ENCODE results near the gene PLD1. TPM values are rescaled to one million over a fixed set of nuclear protein-coding genes. Genes with fewer than 3 reads are reported as not detected.
A peak's percentile ranks its signal among the peaks of the same experiment; 100 is the strongest.

The PLD1 gene
- total and polyA plus RNA-seq, 10 of the 15 experiments (the other 5 are each of a cell fraction or from before 2014, with no cell fraction given), result 2.9 to 108 (median 3.6) TPM

DNA sequence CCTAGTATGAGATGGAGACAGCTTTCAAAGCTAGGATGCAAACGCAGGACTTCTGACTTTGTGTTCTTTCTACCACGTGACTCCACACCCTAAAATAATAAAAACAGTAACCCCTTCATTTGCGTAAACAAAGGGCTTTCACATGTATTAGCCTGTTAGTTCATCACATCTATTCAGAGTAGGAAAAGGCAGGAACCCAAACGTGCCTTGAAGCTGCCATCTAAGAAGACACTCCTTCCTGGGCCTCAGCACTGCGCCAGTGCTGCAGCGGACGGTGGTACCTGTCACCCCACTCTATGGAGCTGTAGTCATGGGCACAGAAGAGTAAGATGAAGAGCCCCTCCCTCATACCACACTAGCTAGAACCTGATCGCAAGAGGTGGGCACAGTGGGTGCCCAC is 34.3 kb downstream of the PLD1 start:
- H3K9ac ChIP-seq (ENCODE audit: control insufficient read depth, insufficient read depth, low read length), result no peak overlapping the region
- no peak overlapping the region for H3K4me3 ChIP-seq
- DNase-seq (ENCODE audit: low read depth, low spot score), result no peak
- H3K9me3 ChIP-seq (replicated peaks; ENCODE audit: control insufficient read depth, insufficient read depth, low read length), result no peaks in the 10 kb centered on the region
- TF ChIP-seq NFYA (IDR thresholded peaks at IDR 0.05; ENCODE audit: borderline replicate concordance, low read depth, low read length) (no peak), BHLHE40 (IDR thresholded peaks at IDR 0.05; ENCODE audit: borderline replicate concordance in 1 of 2, low read depth in 2 of 2, low read length in 1 of 2) (0 out of 4 replicates have a peak, but pooled peaks of 1 of the 2 experiments have one; percentile 6)
- H2AFZ ChIP-seq (ENCODE audit: control insufficient read depth, low read depth, low read length), result no peak overlapping the region
- H4K20me1 ChIP-seq (ENCODE audit: control insufficient read depth, insufficient read depth), result no peaks in the 10 kb centered on the region; the same call in 1 of the 2 replicates
- H3K36me3 ChIP-seq (ENCODE audit: control insufficient read depth in 2 of 2, insufficient read depth in 2 of 2, low read length in 1 of 2), result no peaks in the 10 kb centered on the region
- ChIA-PET RAD21 (ENCODE audit: unreplicated experiment) (interaction anchor here (0.8 to 18.8 kb wide), 11 partner anchors 9 to 160 kb away, joined by 3 to 333 read pairs (median 7); partner anchors contain the start of gene PLD1), SMC1A (ENCODE audit: uncharacterized antibody, unreplicated experiment) (interaction anchor here (0.5 to 10.7 kb wide), 20 partner anchors 7 to 162 kb away, joined by 3 to 187 read pairs (median 5); no protein-coding TSS in a partner anchor), POLR2A (interaction anchor here (0.6 to 3.1 kb wide), 8 partner anchors 9 to 54 kb away, joined by 3 to 13 read pairs (median 3); no protein-coding TSS in a partner anchor), CTCF (interaction anchor here (0.7 to 9.4 kb wide), 18 partner anchors 8 to 163 kb away, joined by 3 to 274 read pairs (median 6); no protein-coding TSS in a partner anchor)
- H3K79me2 ChIP-seq (ENCODE audit: control insufficient read depth, insufficient read depth, low read length), result no peaks in the 10 kb centered on the region; the same call in 1 of the 2 replicates
- ATAC-seq, result no peak
- H3K27ac ChIP-seq (ENCODE audit: control insufficient read depth, insufficient read depth), result no peak overlapping the region
- H3K4me1 ChIP-seq (ENCODE audit: control insufficient read depth, insufficient read depth, low read length), result no peaks in the 10 kb centered on the region
- intact Hi-C loops (cut with micrococcal nuclease; ENCODE audit: unreplicated experiment) (no loop called here), in situ Hi-C loops (cut with MboI) (no loop called here)
- no TSS peak for BruUV-seq (replicated peaks)
- 50% methylated on average over 8 of the region's 8 CpGs for WGBS (ENCODE audit: insufficient coverage, insufficient replicate concordance, low lambda C conversion rate, missing lambda C conversion rate)
- FAIRE-seq, result no peak
- no peak overlapping the region for H3K4me2 ChIP-seq (ENCODE audit: control insufficient read depth, insufficient read depth)
- no peaks in the 10 kb centered on the region for H3K27me3 ChIP-seq (replicated peaks in 1 of 2; ENCODE audit: control insufficient read depth in 2 of 2, insufficient read depth in 2 of 2, low read length in 1 of 2)

DNA sequence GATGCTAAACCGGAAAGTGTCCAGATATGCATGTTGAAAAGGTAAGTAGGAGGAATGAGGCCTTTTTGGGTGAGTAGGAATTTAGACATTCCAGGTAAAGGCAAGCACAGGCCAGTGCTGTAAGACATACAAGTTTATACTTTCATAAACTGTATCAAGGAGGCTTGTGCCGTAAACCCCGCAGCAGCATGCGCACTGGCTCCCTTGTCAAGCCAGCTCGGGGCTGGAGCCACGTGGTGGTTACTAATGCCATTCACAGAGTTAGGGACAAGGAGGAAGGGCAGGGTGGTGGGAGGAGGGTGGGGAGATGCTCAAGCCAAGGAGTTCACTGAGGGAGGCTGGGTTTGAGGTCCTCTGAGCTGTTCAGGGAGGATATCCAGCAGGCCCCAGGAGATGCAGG is 35.8 kb downstream of the PLD1 start:
- no peak for FAIRE-seq
- TF ChIP-seq SREBF2 (IDR thresholded peaks at IDR 0.05; ENCODE audit: low read length), result no peak
- no peak for TF ChIP-seq RAD21 (IDR thresholded peaks at IDR 0.05; ENCODE audit: insufficient read depth, low read depth, low read length)
- no peak for TF ChIP-seq PAX8 (IDR thresholded peaks at IDR 0.05)
- TF ChIP-seq CBFB (IDR thresholded peaks at IDR 0.05; ENCODE audit: low read depth), result no peak
- TF ChIP-seq SMAD1 (IDR thresholded peaks at IDR 0.05; ENCODE audit: low read depth, partially characterized antibody), result no peak
- TF ChIP-seq NBN (IDR thresholded peaks at IDR 0.05), result no peak
- TF ChIP-seq NFYA (IDR thresholded peaks at IDR 0.05; ENCODE audit: borderline replicate concordance, low read depth, low read length), result no peak
- no peak for TF ChIP-seq YBX1 (IDR thresholded peaks at IDR 0.05)
- TF ChIP-seq MTA3 (IDR thresholded peaks at IDR 0.05; ENCODE audit: borderline replicate concordance, low read length), result no peak
- TF ChIP-seq, protein P1, sequence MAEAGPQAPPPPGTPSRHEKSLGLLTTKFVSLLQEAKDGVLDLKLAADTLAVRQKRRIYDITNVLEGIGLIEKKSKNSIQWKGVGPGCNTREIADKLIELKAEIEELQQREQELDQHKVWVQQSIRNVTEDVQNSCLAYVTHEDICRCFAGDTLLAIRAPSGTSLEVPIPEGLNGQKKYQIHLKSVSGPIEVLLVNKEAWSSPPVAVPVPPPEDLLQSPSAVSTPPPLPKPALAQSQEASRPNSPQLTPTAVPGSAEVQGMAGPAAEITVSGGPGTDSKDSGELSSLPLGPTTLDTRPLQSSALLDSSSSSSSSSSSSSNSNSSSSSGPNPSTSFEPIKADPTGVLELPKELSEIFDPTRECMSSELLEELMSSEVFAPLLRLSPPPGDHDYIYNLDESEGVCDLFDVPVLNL (IDR thresholded peaks at IDR 0.05; ENCODE audit: low read depth, low read length), result no peak
- no peak for TF ChIP-seq NR2C2 (IDR thresholded peaks at IDR 0.05; ENCODE audit: borderline replicate concordance, control insufficient read depth, insufficient read length, low read depth)
- TF ChIP-seq NFXL1 (IDR thresholded peaks at IDR 0.05; ENCODE audit: borderline replicate concordance), result no peak
- TF ChIP-seq RBBP5 (conservative IDR thresholded peaks at IDR 0.05), result no peak
- Histone ChIP-seq H3K79me2 (ENCODE audit: control insufficient read depth, insufficient read depth, low read length) (no peaks in the 10 kb centered on the region; the same call in 1 of the 2 replicates), H3K4me1 (ENCODE audit: control insufficient read depth, insufficient read depth, low read length) (no peaks in the 10 kb centered on the region), H3K36me3 (ENCODE audit: control insufficient read depth in 2 of 2, insufficient read depth in 2 of 2, low read length in 1 of 2) (no peaks in the 10 kb centered on the region), H3K27me3 (replicated peaks in 1 of 2; ENCODE audit: control insufficient read depth in 2 of 2, insufficient read depth in 2 of 2, low read length in 1 of 2) (no peaks in the 10 kb centered on the region), H3K9ac (ENCODE audit: control insufficient read depth, insufficient read depth, low read length) (no peak overlapping the region), H3K4me3 (no peak overlapping the region), H3K4me2 (ENCODE audit: control insufficient read depth, insufficient read depth) (no peak overlapping the region), H2AFZ (ENCODE audit: control insufficient read depth, low read depth, low read length) (no peak overlapping the region), H4K20me1 (ENCODE audit: control insufficient read depth, insufficient read depth) (no peaks in the 10 kb centered on the region; the same call in 1 of the 2 replicates), H3K27ac (ENCODE audit: control insufficient read depth, insufficient read depth) (no peak overlapping the region), H3K9me3 (replicated peaks; ENCODE audit: control insufficient read depth, insufficient read depth, low read length) (no peaks in the 10 kb centered on the region)
- DNase-seq (ENCODE audit: low read depth, low spot score), result no peak
- POLR2A ChIA-PET, result interaction anchor here (2.5 to 3.1 kb wide), 2 partner anchors 10 to 21 kb away, joined by 13 read pairs; no protein-coding TSS in a partner anchor
- BruUV-seq (replicated peaks), result no TSS peak
- no peak for ATAC-seq
- RAD21 ChIA-PET (ENCODE audit: unreplicated experiment), result interaction anchor here (0.8 to 18.8 kb wide), 7 partner anchors 15 to 566 kb away, joined by 3 to 333 read pairs (median 82); no protein-coding TSS in a partner anchor
- SMC1A ChIA-PET (ENCODE audit: uncharacterized antibody, unreplicated experiment), result interaction anchor here (0.6 to 11.1 kb wide), 8 partner anchors 11 to 110 kb away, joined by 3 to 192 read pairs (median 34); no protein-coding TSS in a partner anchor
- CTCF ChIA-PET, result interaction anchor here (1.1 to 9.4 kb wide), 8 partner anchors 15 to 161 kb away, joined by 3 to 274 read pairs (median 50); no protein-coding TSS in a partner anchor
- intact Hi-C loops (cut with micrococcal nuclease; ENCODE audit: unreplicated experiment), result loop anchor here (5.0 kb wide), 1 partner anchor 72 kb away; no protein-coding TSS in a partner anchor
- in situ Hi-C loops (cut with MboI), result loop anchor here (5.0 kb wide), 1 partner anchor 127 kb away; no protein-coding TSS in a partner anchor
- 66% methylated on average over 6 of the region's 6 CpGs for WGBS (ENCODE audit: insufficient coverage, insufficient replicate concordance, low lambda C conversion rate, missing lambda C conversion rate)

All from GM12878 (cell line).